Measurements from ENCODE around the gene SPATA33.

Gene SPATA33

GRCh38 chr16:89619840-89620239, 37.8 kb upstream of the SPATA33 start:
- no peak for DNase-seq (ENCODE audit: low read depth)
- TF ChIP-seq CTCF (IDR thresholded peaks at IDR 0.05; ENCODE audit: low read depth, low read length) (no peak), MAX (IDR thresholded peaks at IDR 0.05; ENCODE audit: low read depth, low read length) (no peak), POLR2A (IDR thresholded peaks at IDR 0.05; ENCODE audit: extremely low read depth, insufficient read length) (no peak)
- H3K4me3 ChIP-seq (ENCODE audit: low read depth, low read length): no peak overlapping the region

- TF ChIP-seq MAX (IDR thresholded peaks at IDR 0.05; ENCODE audit: low read depth, low read length) (no peak), CTCF (IDR thresholded peaks at IDR 0.05; ENCODE audit: low read depth, low read length) (no peak)
- peak; percentile 46 for DNase-seq (ENCODE audit: low read depth)
- H3K4me3 ChIP-seq (ENCODE audit: low read depth, low read length): no peak overlapping the region
Measured at GRCh38 chr16:89620406-89620841, 37.2 kb upstream of the SPATA33 start.

GRCh38 chr16:89621136-89621697, 36.4 kb upstream of the SPATA33 start:
- no peak for DNase-seq (ENCODE audit: low read depth)
- TF ChIP-seq MAX (IDR thresholded peaks at IDR 0.05; ENCODE audit: low read depth, low read length): no peak
- no peak for TF ChIP-seq CTCF (IDR thresholded peaks at IDR 0.05; ENCODE audit: low read depth, low read length)
- TF ChIP-seq MYC (IDR thresholded peaks at IDR 0.05; ENCODE audit: low read depth, low read length): no peak
- no peak for TF ChIP-seq POLR2A (IDR thresholded peaks at IDR 0.05; ENCODE audit: extremely low read depth, insufficient read length)
- H3K4me3 ChIP-seq (ENCODE audit: low read depth, low read length): no peak overlapping the region

- no peak for DNase-seq (ENCODE audit: low read depth)
- no peak for TF ChIP-seq CTCF (IDR thresholded peaks at IDR 0.05; ENCODE audit: low read depth, low read length)
- TF ChIP-seq POLR2A (IDR thresholded peaks at IDR 0.05; ENCODE audit: extremely low read depth, insufficient read length): no peak
- TF ChIP-seq MYC (IDR thresholded peaks at IDR 0.05; ENCODE audit: low read depth, low read length): no peak
- no peak for TF ChIP-seq MAX (IDR thresholded peaks at IDR 0.05; ENCODE audit: low read depth, low read length)
- no peak overlapping the region for H3K4me3 ChIP-seq (ENCODE audit: low read depth, low read length)
Measured at GRCh38 chr16:89621698-89622409, 35.8 kb upstream of the SPATA33 start.

- H3K4me3 ChIP-seq (ENCODE audit: low read depth, low read length): no peak overlapping the region
- TF ChIP-seq POLR2A (IDR thresholded peaks at IDR 0.05; ENCODE audit: extremely low read depth, insufficient read length) (no peak), MAX (IDR thresholded peaks at IDR 0.05; ENCODE audit: low read depth, low read length) (no peak), CTCF (IDR thresholded peaks at IDR 0.05; ENCODE audit: low read depth, low read length) (no peak), MYC (IDR thresholded peaks at IDR 0.05; ENCODE audit: low read depth, low read length) (no peak)
- no peak for DNase-seq (ENCODE audit: low read depth)
Measured at GRCh38 chr16:89623511-89624261, 34.0 kb upstream of the SPATA33 start.

Data from NB4 (cell line).